OCI-LY3 (cell line): ENCODE results near the gene DCTN4.

Source experiments
- CTCF ChIP-seq: fragments of 200-600, 300-600 bp; sonication (generic); IDR thresholded peaks from 2 replicates; pipeline ENCODE4 v1.5.1; 2014; ENCODE audit warnings: antibody characterized with exemption, low read length, low read depth
- EZH2phosphoT487 ChIP-seq: fragments of 200-600 bp; shearing (Covaris generic); IDR thresholded peaks from 2 replicates; pipeline ENCODE4 v1.6.1; 2018; ENCODE audit warnings: antibody characterized with exemption, mixed run types, low read depth

DNA sequence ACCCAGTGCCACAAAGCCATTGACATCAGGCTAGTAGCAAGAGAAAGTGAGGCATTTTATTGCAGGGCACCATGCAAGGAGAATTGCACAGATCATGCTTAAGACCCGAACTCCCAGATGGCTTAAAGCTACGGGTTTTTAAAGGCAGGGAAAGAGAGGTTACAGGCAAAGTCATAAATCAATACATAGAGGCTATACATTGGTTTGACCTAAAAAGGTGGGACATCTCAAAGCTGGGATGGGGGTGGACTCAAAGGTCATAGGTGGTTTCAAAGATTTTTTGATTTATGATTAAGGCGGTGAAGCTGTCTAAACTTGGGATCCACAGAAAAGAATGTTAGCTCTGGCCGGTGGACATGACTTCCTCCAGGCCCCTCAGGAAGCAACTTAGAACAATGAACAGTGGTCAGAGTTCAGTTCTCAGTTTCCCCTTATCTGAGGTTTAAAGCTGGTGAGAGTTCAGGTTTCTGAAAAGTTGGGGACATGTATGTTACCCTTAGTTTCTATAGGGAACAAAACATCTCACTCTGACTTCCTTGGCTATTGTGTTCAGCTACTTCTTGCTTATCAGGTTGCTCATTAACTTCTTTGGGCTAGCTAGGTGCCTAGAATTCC, 51.9 kb downstream of the DCTN4 start:
- TF ChIP-seq CTCF = no peak
- TF ChIP-seq EZH2phosphoT487 = no peak
